Measurements from ENCODE around the gene SUCO.

SUCO gene

GRCh38 chr1:172622541-172622940 lies 89.6 kb downstream of the SUCO start:
- no peaks in the 10 kb centered on the region for H3K4me1 ChIP-seq (ENCODE audit: control insufficient read depth, insufficient read depth, low read length)
- no peak overlapping the region for H3K4me3 ChIP-seq (ENCODE audit: low read depth, low read length)
- H3K27me3 ChIP-seq (ENCODE audit: control insufficient read depth, insufficient read depth, low read length) = no peaks in the 10 kb centered on the region
- H3K36me3 ChIP-seq (ENCODE audit: control insufficient read depth, insufficient read depth, low read length) = no peaks in the 10 kb centered on the region
- H3K9me3 ChIP-seq (ENCODE audit: control insufficient read depth, insufficient read depth, low read length) = peaks cover 7% of the 10 kb centered on the region
- H3K9ac ChIP-seq (ENCODE audit: low read depth, low read length) = no peak overlapping the region

- no peaks in the 10 kb centered on the region for H3K27me3 ChIP-seq (ENCODE audit: control insufficient read depth, insufficient read depth, low read length)
- H3K9me3 ChIP-seq (ENCODE audit: control insufficient read depth, insufficient read depth, low read length) = peaks cover 7% of the 10 kb centered on the region
- no peaks in the 10 kb centered on the region for H3K36me3 ChIP-seq (ENCODE audit: control insufficient read depth, insufficient read depth, low read length)
- H3K4me1 ChIP-seq (ENCODE audit: control insufficient read depth, insufficient read depth, low read length) = no peaks in the 10 kb centered on the region
- no peak overlapping the region for H3K4me3 ChIP-seq (ENCODE audit: low read depth, low read length)
- no peak overlapping the region for H3K9ac ChIP-seq (ENCODE audit: low read depth, low read length)
Measured at GRCh38 chr1:172623748-172624147, 90.8 kb downstream of the SUCO start.

GRCh38 chr1:172626845-172627244 lies 93.9 kb downstream of the SUCO start:
- no peaks in the 10 kb centered on the region for H3K27me3 ChIP-seq (ENCODE audit: control insufficient read depth, insufficient read depth, low read length)
- H3K36me3 ChIP-seq (ENCODE audit: control insufficient read depth, insufficient read depth, low read length) = no peaks in the 10 kb centered on the region
- no peak overlapping the region for H3K9ac ChIP-seq (ENCODE audit: low read depth, low read length)
- H3K4me3 ChIP-seq (ENCODE audit: low read depth, low read length) = no peak overlapping the region
- no peaks in the 10 kb centered on the region for H3K4me1 ChIP-seq (ENCODE audit: control insufficient read depth, insufficient read depth, low read length)
- no peaks in the 10 kb centered on the region for H3K9me3 ChIP-seq (ENCODE audit: control insufficient read depth, insufficient read depth, low read length)

- Histone ChIP-seq H3K4me1 (ENCODE audit: control insufficient read depth, insufficient read depth, low read length) (no peaks in the 10 kb centered on the region), H3K9me3 (ENCODE audit: control insufficient read depth, insufficient read depth, low read length) (no peaks in the 10 kb centered on the region), H3K36me3 (ENCODE audit: control insufficient read depth, insufficient read depth, low read length) (no peaks in the 10 kb centered on the region), H3K27me3 (ENCODE audit: control insufficient read depth, insufficient read depth, low read length) (no peaks in the 10 kb centered on the region), H3K9ac (ENCODE audit: low read depth, low read length) (no peak overlapping the region), H3K4me3 (ENCODE audit: low read depth, low read length) (no peak overlapping the region)
Measured at GRCh38 chr1:172627702-172628101, 94.8 kb downstream of the SUCO start.

- Histone ChIP-seq H3K9me3 (ENCODE audit: control insufficient read depth, insufficient read depth, low read length) (no peaks in the 10 kb centered on the region), H3K4me3 (ENCODE audit: low read depth, low read length) (no peak overlapping the region), H3K36me3 (ENCODE audit: control insufficient read depth, insufficient read depth, low read length) (no peaks in the 10 kb centered on the region), H3K4me1 (ENCODE audit: control insufficient read depth, insufficient read depth, low read length) (no peaks in the 10 kb centered on the region), H3K9ac (ENCODE audit: low read depth, low read length) (no peak overlapping the region), H3K27me3 (ENCODE audit: control insufficient read depth, insufficient read depth, low read length) (no peaks in the 10 kb centered on the region)
Measured at GRCh38 chr1:172628401-172628800, 95.5 kb downstream of the SUCO start.

GRCh38 chr1:172629170-172629569 lies 96.2 kb downstream of the SUCO start:
- no peaks in the 10 kb centered on the region for H3K27me3 ChIP-seq (ENCODE audit: control insufficient read depth, insufficient read depth, low read length)
- no peak overlapping the region for H3K4me3 ChIP-seq (ENCODE audit: low read depth, low read length)
- no peak overlapping the region for H3K9ac ChIP-seq (ENCODE audit: low read depth, low read length)
- H3K9me3 ChIP-seq (ENCODE audit: control insufficient read depth, insufficient read depth, low read length) = no peaks in the 10 kb centered on the region
- no peaks in the 10 kb centered on the region for H3K36me3 ChIP-seq (ENCODE audit: control insufficient read depth, insufficient read depth, low read length)
- no peaks in the 10 kb centered on the region for H3K4me1 ChIP-seq (ENCODE audit: control insufficient read depth, insufficient read depth, low read length)

GRCh38 chr1:172629638-172630037 lies 96.7 kb downstream of the SUCO start:
- H3K4me1 ChIP-seq (ENCODE audit: control insufficient read depth, insufficient read depth, low read length) = no peaks in the 10 kb centered on the region

GRCh38 chr1:172630056-172630818 lies 97.3 kb downstream of the SUCO start:
- no peaks in the 10 kb centered on the region for H3K27me3 ChIP-seq (ENCODE audit: control insufficient read depth, insufficient read depth, low read length)
- H3K9ac ChIP-seq (ENCODE audit: low read depth, low read length) = no peak overlapping the region
- no peaks in the 10 kb centered on the region for H3K4me1 ChIP-seq (ENCODE audit: control insufficient read depth, insufficient read depth, low read length)
- H3K36me3 ChIP-seq (ENCODE audit: control insufficient read depth, insufficient read depth, low read length) = no peaks in the 10 kb centered on the region
- H3K4me3 ChIP-seq (ENCODE audit: low read depth, low read length) = no peak overlapping the region
- H3K9me3 ChIP-seq (ENCODE audit: control insufficient read depth, insufficient read depth, low read length) = no peaks in the 10 kb centered on the region

More at GRCh38 chr1:172629638-172630037, 96.7 kb downstream of the SUCO start:
- no peaks in the 10 kb centered on the region for H3K9me3 ChIP-seq (ENCODE audit: control insufficient read depth, insufficient read depth, low read length)
- no peak overlapping the region for H3K9ac ChIP-seq (ENCODE audit: low read depth, low read length)
- H3K4me3 ChIP-seq (ENCODE audit: low read depth, low read length) = no peak overlapping the region
- H3K27me3 ChIP-seq (ENCODE audit: control insufficient read depth, insufficient read depth, low read length) = no peaks in the 10 kb centered on the region
- no peaks in the 10 kb centered on the region for H3K36me3 ChIP-seq (ENCODE audit: control insufficient read depth, insufficient read depth, low read length)

- Histone ChIP-seq H3K9me3 (ENCODE audit: control insufficient read depth, insufficient read depth, low read length) (no peaks in the 10 kb centered on the region), H3K36me3 (ENCODE audit: control insufficient read depth, insufficient read depth, low read length) (no peaks in the 10 kb centered on the region), H3K4me1 (ENCODE audit: control insufficient read depth, insufficient read depth, low read length) (no peaks in the 10 kb centered on the region), H3K9ac (ENCODE audit: low read depth, low read length) (no peak overlapping the region), H3K4me3 (ENCODE audit: low read depth, low read length) (no peak overlapping the region), H3K27me3 (ENCODE audit: control insufficient read depth, insufficient read depth, low read length) (no peaks in the 10 kb centered on the region)
Measured at GRCh38 chr1:172630868-172631267, 97.9 kb downstream of the SUCO start.

- Histone ChIP-seq H3K36me3 (ENCODE audit: control insufficient read depth, insufficient read depth, low read length) (no peaks in the 10 kb centered on the region), H3K9me3 (ENCODE audit: control insufficient read depth, insufficient read depth, low read length) (no peaks in the 10 kb centered on the region), H3K27me3 (ENCODE audit: control insufficient read depth, insufficient read depth, low read length) (no peaks in the 10 kb centered on the region), H3K9ac (ENCODE audit: low read depth, low read length) (no peak overlapping the region), H3K4me3 (ENCODE audit: low read depth, low read length) (no peak overlapping the region), H3K4me1 (ENCODE audit: control insufficient read depth, insufficient read depth, low read length) (no peaks in the 10 kb centered on the region)
Measured at GRCh38 chr1:172637522-172637921, 104.6 kb downstream of the SUCO start.

GRCh38 chr1:172638249-172638648 lies 105.3 kb downstream of the SUCO start:
- Histone ChIP-seq H3K9me3 (ENCODE audit: control insufficient read depth, insufficient read depth, low read length) (no peaks in the 10 kb centered on the region), H3K36me3 (ENCODE audit: control insufficient read depth, insufficient read depth, low read length) (no peaks in the 10 kb centered on the region), H3K27me3 (ENCODE audit: control insufficient read depth, insufficient read depth, low read length) (no peaks in the 10 kb centered on the region), H3K4me3 (ENCODE audit: low read depth, low read length) (no peak overlapping the region), H3K9ac (ENCODE audit: low read depth, low read length) (no peak overlapping the region), H3K4me1 (ENCODE audit: control insufficient read depth, insufficient read depth, low read length) (no peaks in the 10 kb centered on the region)

GRCh38 chr1:172638885-172639831 lies 106.2 kb downstream of the SUCO start:
- Histone ChIP-seq H3K4me3 (ENCODE audit: low read depth, low read length) (no peak overlapping the region), H3K9ac (ENCODE audit: low read depth, low read length) (no peak overlapping the region)

More at GRCh38 chr1:172638885-172639831, 106.2 kb downstream of the SUCO start:
- no peaks in the 10 kb centered on the region for H3K4me1 ChIP-seq (ENCODE audit: control insufficient read depth, insufficient read depth, low read length)
- no peaks in the 10 kb centered on the region for H3K36me3 ChIP-seq (ENCODE audit: control insufficient read depth, insufficient read depth, low read length)
- H3K27me3 ChIP-seq (ENCODE audit: control insufficient read depth, insufficient read depth, low read length) = no peaks in the 10 kb centered on the region
- no peaks in the 10 kb centered on the region for H3K9me3 ChIP-seq (ENCODE audit: control insufficient read depth, insufficient read depth, low read length)

All from iPS-15b (cell line).